Stimulated activated CD8-positive, alpha-beta memory T cell treated with anti-CD3 and anti-CD28 coated beads, Interleukin-7, amount 100 ng/mL, for 1 hour (primary cell): ENCODE results near the gene SPATA18.
"Not testable (repeated sequence)": the region's sequence is repeated elsewhere in the genome, so short reads cannot be mapped to it uniquely, and the experiment has no call there.

ENCODE experiments used
- DNase-seq, 2 donors: peaks; one replicate each; pipeline ENCODE4 v3.0.0-alpha.2; 2020; ENCODE audit warnings: low read depth in 2 of 2

SPATA18 gene

GRCh38 chr4:52052475-52052780 is 1.3 kb downstream of the SPATA18 start:
- DNase-seq: no peak

GRCh38 chr4:52054254-52054653 is 3.1 kb downstream of the SPATA18 start:
- DNase-seq: no peak

GRCh38 chr4:52057196-52057595 is 6.1 kb downstream of the SPATA18 start:
- DNase-seq: no peak

GRCh38 chr4:52058275-52058674 is 7.2 kb downstream of the SPATA18 start:
- DNase-seq: no peak

GRCh38 chr4:52059372-52059771 is 8.3 kb downstream of the SPATA18 start:
- DNase-seq: no peak

- DNase-seq: no peak
Observed at GRCh38 chr4:52069571-52069970, 18.5 kb downstream of the SPATA18 start.

GRCh38 chr4:52071791-52072546 is 20.9 kb downstream of the SPATA18 start:
- no peak for DNase-seq

GRCh38 chr4:52076731-52077130 is 25.6 kb downstream of the SPATA18 start:
- no peak for DNase-seq

GRCh38 chr4:52079659-52080058 is 28.6 kb downstream of the SPATA18 start:
- no peak for DNase-seq

GRCh38 chr4:52081216-52081615 is 30.1 kb downstream of the SPATA18 start:
- DNase-seq: no peak

GRCh38 chr4:52086425-52086824 is 35.3 kb downstream of the SPATA18 start:
- DNase-seq: not testable (repeated sequence)

GRCh38 chr4:52091801-52092200 is 40.7 kb downstream of the SPATA18 start:
- DNase-seq: no peak

- DNase-seq: no peak
Observed at GRCh38 chr4:52093466-52093865, 42.4 kb downstream of the SPATA18 start.

GRCh38 chr4:52094376-52095145 is 43.5 kb downstream of the SPATA18 start:
- DNase-seq: no peak

- DNase-seq: no peak
Observed at GRCh38 chr4:52095374-52095773, 44.3 kb downstream of the SPATA18 start.

GRCh38 chr4:52096048-52096447 is 44.9 kb downstream of the SPATA18 start:
- no peak for DNase-seq

GRCh38 chr4:52098618-52099017 is 47.5 kb downstream of the SPATA18 start:
- no peak for DNase-seq

- no peak for DNase-seq
Observed at GRCh38 chr4:52099860-52100461, 48.9 kb downstream of the SPATA18 start.

GRCh38 chr4:52102587-52102986 is 51.5 kb downstream of the SPATA18 start:
- no peak for DNase-seq

- no peak for DNase-seq
Observed at GRCh38 chr4:52103319-52103718, 52.2 kb downstream of the SPATA18 start.

- DNase-seq: no peak
Observed at GRCh38 chr4:52105276-52105675, 54.2 kb downstream of the SPATA18 start.

- DNase-seq: no peak
Observed at GRCh38 chr4:52106191-52106590, 55.1 kb downstream of the SPATA18 start.

GRCh38 chr4:52106660-52107059 is 55.6 kb downstream of the SPATA18 start:
- DNase-seq: no peak
